Measurements from ENCODE around the gene DCDC2C. TPM values are rescaled to one million over a fixed set of nuclear protein-coding genes. Genes with fewer than 3 reads are reported as not detected.

DCDC2C gene
- polyA plus RNA-seq, 1 of the 3 experiments (the other 2 are of a cell fraction): not detected

DNA sequence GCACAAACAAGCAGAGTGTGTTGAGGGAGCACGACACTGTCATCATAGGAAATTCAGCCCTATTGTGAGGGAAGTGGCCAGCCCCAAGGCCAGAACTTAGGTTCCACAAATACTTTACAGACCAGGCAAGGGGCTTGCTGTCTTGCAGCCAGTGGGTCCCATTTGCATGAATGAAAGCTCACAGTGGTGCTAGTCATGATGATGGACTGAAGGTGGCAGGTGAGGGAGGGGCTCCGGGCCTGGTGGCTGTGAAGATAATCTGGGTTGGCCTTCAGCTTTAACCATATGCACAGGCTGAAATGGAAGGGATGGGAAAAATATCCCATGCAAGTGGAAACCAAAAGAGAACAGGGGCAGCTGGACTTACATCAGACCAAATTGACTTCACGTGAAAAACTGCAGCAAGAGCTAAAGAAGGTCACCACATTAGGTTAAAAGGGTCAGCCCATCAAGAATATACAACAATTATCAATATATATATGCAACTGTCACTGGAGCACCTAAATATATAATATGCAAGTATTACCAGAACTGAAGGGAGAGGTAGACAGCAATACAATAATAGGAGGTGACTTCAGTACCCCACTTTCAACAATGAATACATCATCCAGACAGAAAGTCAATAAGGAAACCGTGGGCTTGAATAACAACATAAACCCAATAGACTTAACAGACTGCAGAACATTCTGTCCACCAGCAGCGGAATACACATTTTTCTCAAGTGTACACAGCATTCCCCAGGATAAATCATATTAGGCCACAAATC lies 39.6 kb downstream of the DCDC2C start:
- no peaks in the 10 kb centered on the region for H3K4me1 ChIP-seq (ENCODE audit: control insufficient read depth in 1 of 2, insufficient read depth in 2 of 2, low read depth in 1 of 2, low read length in 1 of 2)
- no peaks in the 10 kb centered on the region for H3K9me2 ChIP-seq
- 13% methylated on average over 5 of the region's 5 CpGs for WGBS (ENCODE audit: low lambda C conversion rate)
- H3K36me3 ChIP-seq (replicated peaks in 1 of 2; ENCODE audit: control insufficient read depth in 1 of 2, insufficient read depth in 2 of 2, low read length in 1 of 2): no peaks in the 10 kb centered on the region
- H3K9me3 ChIP-seq: no peaks in the 10 kb centered on the region
- no peak for TF ChIP-seq GABPA (IDR thresholded peaks at IDR 0.05; ENCODE audit: low read depth)
- no peak for TF ChIP-seq POLR2AphosphoS5 (IDR thresholded peaks at IDR 0.05; ENCODE audit: low read depth, low read length)
- no peak for TF ChIP-seq CTCF (IDR thresholded peaks at IDR 0.05)
- no peak for TF ChIP-seq JUND (IDR thresholded peaks at IDR 0.05)
- no peak for TF ChIP-seq TAF1 (IDR thresholded peaks at IDR 0.05; ENCODE audit: borderline replicate concordance, low read depth, low read length)
- no peaks in the 10 kb centered on the region for H3K27me3 ChIP-seq (ENCODE audit: insufficient read depth)
- no peak overlapping the region for H3K27ac ChIP-seq (ENCODE audit: low read depth in 2 of 2, low read length in 1 of 2)
- H3K9ac ChIP-seq: no peak overlapping the region
- ChIA-PET POLR2A (no interaction called here), CTCF (interaction anchor here (0.8 to 1.9 kb wide), 3 partner anchors 10 to 37 kb away, joined by 3 to 12 read pairs (median 4); no protein-coding TSS in a partner anchor)
- no peak overlapping the region for H3K4me3 ChIP-seq (ENCODE audit: low read depth in 2 of 2, low read length in 1 of 2)
- no peaks in the 10 kb centered on the region for H3K79me2 ChIP-seq (ENCODE audit: insufficient read depth)
- no peak for DNase-seq
- no peak overlapping the region for H3K4me2 ChIP-seq
- no peaks in the 10 kb centered on the region for H3F3A ChIP-seq (replicated peaks; ENCODE audit: insufficient read depth)
- no peaks in the 10 kb centered on the region for H4K20me1 ChIP-seq (ENCODE audit: insufficient read depth)
- H2AFZ ChIP-seq (ENCODE audit: low read depth): no peak overlapping the region

DNA sequence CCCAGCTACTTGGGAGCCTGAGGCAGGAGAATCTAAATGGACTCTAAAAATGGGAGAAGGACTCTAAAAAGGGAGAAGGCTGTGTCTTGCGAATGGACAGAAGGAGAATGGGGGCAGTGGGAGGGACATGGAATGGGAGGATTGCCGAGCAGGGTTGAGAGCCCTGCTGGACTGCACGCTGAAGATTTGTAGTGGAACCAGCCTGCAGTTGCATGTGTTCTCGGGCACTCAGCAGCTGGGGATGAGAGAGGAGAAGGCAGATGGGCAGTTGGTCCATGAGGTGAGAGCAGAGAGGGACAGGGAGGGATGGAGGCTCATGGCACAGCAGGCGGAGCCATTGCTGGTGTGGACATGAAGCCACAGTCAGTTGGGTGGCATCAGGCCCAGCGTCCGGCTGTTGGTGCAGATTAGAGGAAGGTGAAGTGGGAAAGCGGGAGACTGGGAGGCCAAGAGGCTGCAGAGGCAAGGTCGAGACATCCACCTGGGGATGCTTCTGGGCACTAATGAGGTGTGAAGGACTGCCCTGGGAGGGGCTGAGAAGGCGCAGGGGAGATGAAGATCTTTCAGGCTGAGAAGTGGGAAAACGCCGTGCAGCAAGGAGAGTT lies 40.7 kb downstream of the DCDC2C start:
- Histone ChIP-seq H2AFZ (ENCODE audit: low read depth) (no peak overlapping the region), H3K4me3 (ENCODE audit: low read depth in 2 of 2, low read length in 1 of 2) (no peak overlapping the region), H3K27me3 (ENCODE audit: insufficient read depth) (no peaks in the 10 kb centered on the region), H3K9me3 (no peaks in the 10 kb centered on the region), H3K79me2 (ENCODE audit: insufficient read depth) (no peaks in the 10 kb centered on the region), H4K20me1 (ENCODE audit: insufficient read depth) (no peaks in the 10 kb centered on the region), H3K9ac (no peak overlapping the region), H3K4me2 (no peak overlapping the region), H3K36me3 (replicated peaks in 1 of 2; ENCODE audit: control insufficient read depth in 1 of 2, insufficient read depth in 2 of 2, low read length in 1 of 2) (no peaks in the 10 kb centered on the region), H3K27ac (ENCODE audit: low read depth in 2 of 2, low read length in 1 of 2) (no peak overlapping the region), H3K9me2 (no peaks in the 10 kb centered on the region), H3F3A (replicated peaks; ENCODE audit: insufficient read depth) (no peaks in the 10 kb centered on the region), H3K4me1 (ENCODE audit: control insufficient read depth in 1 of 2, insufficient read depth in 2 of 2, low read depth in 1 of 2, low read length in 1 of 2) (no peaks in the 10 kb centered on the region)
- WGBS (ENCODE audit: low lambda C conversion rate): 46% methylated on average over 12 of the region's 12 CpGs
- TF ChIP-seq GATA2 (CRISPR knock-in tag; IDR thresholded peaks at IDR 0.05) (no peak), JUND (IDR thresholded peaks at IDR 0.05) (no peak), EZH2phosphoT487 (IDR thresholded peaks at IDR 0.05; ENCODE audit: borderline replicate concordance, low read depth) (no peak), REST (IDR thresholded peaks at IDR 0.05; ENCODE audit: low read depth, low read length) (no peak), RFX5 (IDR thresholded peaks at IDR 0.05; ENCODE audit: low read length) (no peak), ZBTB33 (IDR thresholded peaks at IDR 0.05; ENCODE audit: borderline replicate concordance, low read depth) (no peak), MXI1 (IDR thresholded peaks at IDR 0.05; ENCODE audit: low read depth, low read length) (no peak), TEAD4 (IDR thresholded peaks at IDR 0.05; ENCODE audit: borderline replicate concordance, insufficient read depth) (no peak), FOXM1 (IDR thresholded peaks at IDR 0.05; ENCODE audit: low read depth) (no peak), RCOR1 (IDR thresholded peaks at IDR 0.05; ENCODE audit: low read length) (no peak), EP300 (IDR thresholded peaks at IDR 0.05; ENCODE audit: borderline replicate concordance in 1 of 2, low read depth in 1 of 2, low read length in 1 of 2) (no peak), USF1 (IDR thresholded peaks at IDR 0.05; ENCODE audit: borderline replicate concordance, low read depth) (no peak), ELF1 (IDR thresholded peaks at IDR 0.05) (no peak)
- ChIA-PET CTCF (interaction anchor here (1.2 to 11.1 kb wide), 3 partner anchors 15 to 25 kb away, joined by 3 to 70 read pairs (median 12); no protein-coding TSS in a partner anchor), POLR2A (no interaction called here)
- DNase-seq: no peak
